Measurements from ENCODE around the gene SLC6A9.

SLC6A9 gene

DNA sequence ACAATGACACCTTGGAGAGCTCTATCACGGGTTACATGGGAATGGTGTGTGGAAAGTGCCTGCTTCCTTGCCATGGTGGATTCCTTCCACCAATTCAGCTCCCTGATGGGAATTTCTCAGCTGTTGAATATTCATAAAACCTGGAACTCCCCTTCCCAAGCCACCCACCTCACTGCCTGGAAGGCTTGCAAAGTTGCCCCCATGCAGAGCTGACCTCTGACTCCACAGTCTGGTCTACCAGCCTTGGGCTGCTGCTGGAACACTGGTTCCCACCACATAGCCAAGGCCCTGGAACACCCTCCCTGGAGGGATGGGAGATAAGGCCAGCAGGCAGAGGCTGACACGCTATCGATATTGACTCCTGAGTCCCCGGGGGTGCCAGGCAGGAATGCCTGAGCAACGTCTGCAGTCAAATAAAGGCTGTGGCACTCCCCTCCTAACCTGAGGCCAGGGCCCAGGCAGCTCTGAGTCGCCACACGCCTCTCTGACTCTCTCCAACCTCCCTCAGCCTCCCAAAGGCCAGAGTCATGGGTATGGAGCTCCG, 31.1 kb downstream of the SLC6A9 start:
- no peak for DNase-seq (ENCODE audit: low spot score)
- in situ Hi-C loops (cut with MboI; ENCODE audit: low sequenced_read_pairs, unreplicated experiment): loop anchor here (5.0 kb wide), 1 partner anchor 37 kb away; no protein-coding TSS in a partner anchor
- TF ChIP-seq, protein P1, sequence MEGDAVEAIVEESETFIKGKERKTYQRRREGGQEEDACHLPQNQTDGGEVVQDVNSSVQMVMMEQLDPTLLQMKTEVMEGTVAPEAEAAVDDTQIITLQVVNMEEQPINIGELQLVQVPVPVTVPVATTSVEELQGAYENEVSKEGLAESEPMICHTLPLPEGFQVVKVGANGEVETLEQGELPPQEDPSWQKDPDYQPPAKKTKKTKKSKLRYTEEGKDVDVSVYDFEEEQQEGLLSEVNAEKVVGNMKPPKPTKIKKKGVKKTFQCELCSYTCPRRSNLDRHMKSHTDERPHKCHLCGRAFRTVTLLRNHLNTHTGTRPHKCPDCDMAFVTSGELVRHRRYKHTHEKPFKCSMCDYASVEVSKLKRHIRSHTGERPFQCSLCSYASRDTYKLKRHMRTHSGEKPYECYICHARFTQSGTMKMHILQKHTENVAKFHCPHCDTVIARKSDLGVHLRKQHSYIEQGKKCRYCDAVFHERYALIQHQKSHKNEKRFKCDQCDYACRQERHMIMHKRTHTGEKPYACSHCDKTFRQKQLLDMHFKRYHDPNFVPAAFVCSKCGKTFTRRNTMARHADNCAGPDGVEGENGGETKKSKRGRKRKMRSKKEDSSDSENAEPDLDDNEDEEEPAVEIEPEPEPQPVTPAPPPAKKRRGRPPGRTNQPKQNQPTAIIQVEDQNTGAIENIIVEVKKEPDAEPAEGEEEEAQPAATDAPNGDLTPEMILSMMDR (IDR thresholded peaks at IDR 0.05; ENCODE audit: borderline replicate concordance, control extremely low read depth, extremely low read depth, insufficient read depth, missing control alignments): no peak

DNA sequence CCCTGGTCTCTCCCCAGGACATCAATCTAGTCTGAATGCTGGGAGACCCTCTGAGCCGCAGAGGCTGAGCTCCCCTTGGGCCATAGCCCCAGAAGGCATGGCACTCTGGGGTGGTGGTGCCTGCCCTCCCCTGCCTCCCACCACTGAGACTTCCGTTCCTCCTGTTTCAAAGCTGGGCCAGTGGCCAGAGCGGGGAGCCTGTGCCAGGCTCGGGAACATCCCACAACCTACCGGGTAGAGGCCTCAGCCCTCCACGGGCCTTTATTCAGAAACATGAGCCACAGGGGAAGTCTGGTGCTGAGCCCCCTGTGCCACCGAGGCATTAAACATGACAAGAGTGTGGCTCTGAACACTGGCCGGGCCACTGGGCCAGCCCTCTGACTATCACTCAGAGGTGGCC, 31.8 kb downstream of the SLC6A9 start:
- TF ChIP-seq, protein P1 (IDR thresholded peaks at IDR 0.05; ENCODE audit: borderline replicate concordance, control extremely low read depth, extremely low read depth, insufficient read depth, missing control alignments): no peak
- no peak for DNase-seq (ENCODE audit: low spot score)
- in situ Hi-C loops (cut with MboI; ENCODE audit: low sequenced_read_pairs, unreplicated experiment): no loop called here

DNA sequence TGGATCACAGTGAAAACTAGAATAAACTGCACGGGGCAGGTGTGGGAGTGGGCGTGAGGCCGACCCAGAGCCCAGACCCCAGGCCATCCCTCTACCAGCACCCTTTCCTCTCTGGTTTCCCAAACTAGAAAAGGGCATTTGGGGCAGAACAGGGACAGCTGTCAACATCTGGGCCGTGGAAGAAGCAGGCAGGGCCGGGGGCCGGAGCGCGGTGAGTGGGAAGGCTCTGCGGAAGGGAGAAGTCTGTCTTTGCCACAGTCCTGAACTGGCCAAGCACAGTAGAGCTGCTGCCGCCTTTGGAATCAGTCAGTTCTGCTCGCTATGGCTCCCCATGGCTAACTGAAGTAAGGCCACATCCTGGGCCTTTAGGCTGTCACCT, 33.3 kb downstream of the SLC6A9 start:
- in situ Hi-C loops (cut with MboI; ENCODE audit: low sequenced_read_pairs, unreplicated experiment): no loop called here
- TF ChIP-seq, protein P1 (IDR thresholded peaks at IDR 0.05; ENCODE audit: borderline replicate concordance, control extremely low read depth, extremely low read depth, insufficient read depth, missing control alignments): no peak
- no peak for DNase-seq (ENCODE audit: low spot score)

DNA sequence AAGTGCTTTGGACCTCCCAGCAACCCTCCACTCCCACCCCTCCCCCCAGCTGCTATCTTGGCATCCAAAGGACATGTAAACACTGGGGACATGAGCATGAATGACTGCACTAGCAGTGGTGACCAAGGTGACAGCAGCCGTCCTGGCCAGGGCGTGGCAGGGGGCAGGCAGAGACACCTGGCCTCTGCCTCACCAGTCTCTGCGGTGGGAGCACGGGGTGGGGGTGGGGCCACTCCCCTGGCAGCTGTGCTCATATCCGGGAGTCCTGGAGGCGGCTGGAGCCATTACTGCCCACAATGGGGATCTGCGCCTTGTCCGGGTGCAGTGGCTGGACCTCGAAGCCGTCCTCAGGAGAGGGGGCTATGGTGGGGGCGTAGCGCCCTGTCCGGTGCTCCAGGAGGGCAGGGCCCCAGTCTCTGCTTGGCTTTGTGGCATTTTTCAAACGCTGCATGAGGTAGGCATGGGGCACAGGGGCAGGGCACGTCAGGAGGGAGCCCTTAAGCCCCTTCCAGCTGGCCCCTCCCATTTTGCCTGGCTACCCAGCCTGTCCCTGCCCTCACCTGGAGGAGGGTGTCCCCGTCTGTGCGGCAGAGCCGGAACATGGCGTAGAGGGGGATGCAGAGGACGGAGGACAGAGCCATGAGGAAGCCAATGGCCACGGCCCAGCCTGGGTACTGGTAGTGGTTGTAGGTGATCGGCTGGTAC, 33.8 kb downstream of the SLC6A9 start:
- in situ Hi-C loops (cut with MboI; ENCODE audit: low sequenced_read_pairs, unreplicated experiment): no loop called here
- DNase-seq (ENCODE audit: low spot score): no peak
- TF ChIP-seq, protein P1 (IDR thresholded peaks at IDR 0.05; ENCODE audit: borderline replicate concordance, control extremely low read depth, extremely low read depth, insufficient read depth, missing control alignments): no peak

DNA sequence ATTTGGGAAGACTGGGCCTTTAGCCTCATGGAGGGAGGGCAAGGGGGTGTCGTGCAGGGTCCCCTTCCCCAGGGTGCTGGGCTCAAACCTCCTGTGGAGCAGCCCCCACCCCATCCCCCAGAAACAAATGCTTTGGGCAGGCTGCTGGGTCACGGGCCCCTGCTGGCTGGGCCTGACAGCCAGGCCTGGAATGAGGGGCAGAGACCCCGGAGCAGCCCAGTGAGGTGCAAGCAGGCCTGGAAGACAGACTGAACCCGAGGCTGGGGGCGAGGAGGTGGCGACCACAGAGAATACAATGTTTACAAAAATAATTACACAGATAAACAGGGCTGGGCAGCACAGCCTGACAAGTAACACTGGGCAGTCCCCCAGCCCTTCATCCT, 34.5 kb downstream of the SLC6A9 start:
- no peak for DNase-seq (ENCODE audit: low spot score)
- TF ChIP-seq, protein P1 (IDR thresholded peaks at IDR 0.05; ENCODE audit: borderline replicate concordance, control extremely low read depth, extremely low read depth, insufficient read depth, missing control alignments): no peak
- in situ Hi-C loops (cut with MboI; ENCODE audit: low sequenced_read_pairs, unreplicated experiment): no loop called here

DNA sequence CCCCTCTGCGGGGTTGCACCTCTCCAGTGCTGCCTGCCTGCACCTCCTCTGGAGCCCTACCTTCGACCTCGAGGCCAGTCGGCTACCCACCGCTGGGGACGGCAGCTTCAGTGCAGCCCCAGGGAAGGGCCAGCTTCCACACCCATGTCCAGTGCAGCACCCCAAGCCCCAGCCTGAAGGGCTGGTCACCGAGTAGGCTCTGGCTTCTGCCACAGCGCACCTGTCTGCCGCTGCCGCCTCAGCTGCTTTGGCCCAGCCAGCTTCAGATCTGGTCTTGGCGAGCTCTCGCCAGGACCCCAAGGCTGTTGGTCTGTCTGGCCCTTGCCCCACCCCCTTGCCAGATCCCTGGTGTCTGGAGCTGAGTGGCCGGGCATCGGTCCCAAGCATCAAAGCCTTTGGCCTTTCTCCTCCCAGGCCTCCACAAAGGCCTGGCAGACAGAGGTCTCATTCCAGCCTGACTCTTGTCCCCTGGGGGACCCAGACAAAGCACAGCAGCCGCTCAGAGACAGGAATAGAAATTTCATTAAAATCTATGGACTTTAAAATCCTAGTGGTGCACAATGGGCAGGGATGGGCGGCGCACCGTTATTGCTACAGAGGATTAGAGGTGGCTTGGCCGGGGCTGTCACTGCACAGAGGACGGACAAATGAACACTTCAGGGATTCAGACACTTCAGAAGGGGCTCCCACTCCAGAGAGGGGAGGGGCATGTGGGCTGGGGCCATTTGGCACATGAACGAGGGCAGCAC, 35.1 kb downstream of the SLC6A9 start:
- in situ Hi-C loops (cut with MboI; ENCODE audit: low sequenced_read_pairs, unreplicated experiment): no loop called here
- DNase-seq (ENCODE audit: low spot score): no peak
- TF ChIP-seq, protein P1 (IDR thresholded peaks at IDR 0.05; ENCODE audit: borderline replicate concordance, control extremely low read depth, extremely low read depth, insufficient read depth, missing control alignments): no peak
